ENCODE data around the gene CUL4B. TPM values are rescaled to one million over a fixed set of nuclear protein-coding genes. Genes with fewer than 3 reads are reported as not detected.

The CUL4B gene
- total and polyA plus RNA-seq, 4 donors, result 6.0 to 24.9 (median 12.7) TPM

DNA sequence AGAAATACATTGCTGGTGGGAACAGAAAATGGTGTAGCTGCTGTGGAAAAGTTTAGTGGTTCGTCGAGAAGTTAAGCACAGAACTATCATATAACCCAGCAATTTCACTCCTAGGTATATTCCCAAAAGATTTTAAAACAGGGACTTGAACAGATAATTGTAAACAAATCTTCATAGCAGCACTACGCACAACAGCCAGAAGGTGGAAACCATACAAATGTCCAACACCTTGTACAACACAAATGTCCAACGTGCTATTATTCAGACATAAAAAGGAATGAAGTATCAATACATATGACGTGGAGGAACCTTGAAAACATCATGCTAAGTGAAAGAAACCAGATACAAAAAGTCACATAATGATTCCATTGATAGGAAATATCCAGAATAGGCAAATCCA, 37.9 kb downstream of the CUL4B start:
- no peak overlapping the region for H3K9ac ChIP-seq (ENCODE audit: low read depth in 1 of 2, low read length in 2 of 2)
- no peak for DNase-seq (ENCODE audit: low spot score)
- no peaks in the 10 kb centered on the region for H3K4me1 ChIP-seq (ENCODE audit: control insufficient read depth in 4 of 4, insufficient read depth in 4 of 4, low read length in 3 of 4)
- no peaks in the 10 kb centered on the region for H3K9me3 ChIP-seq (ENCODE audit: control insufficient read depth in 4 of 4, low read length in 3 of 4)
- no peak overlapping the region for H3K27ac ChIP-seq (ENCODE audit: low read depth in 1 of 2, low read length in 2 of 2)
- H3K27me3 ChIP-seq (ENCODE audit: control insufficient read depth in 4 of 4, insufficient read depth in 4 of 4, low read length in 3 of 4), result no peaks in the 10 kb centered on the region
- WGBS, result 93% methylated on average over 5 of the region's 5 CpGs
- no peak overlapping the region for H3K4me3 ChIP-seq (ENCODE audit: low read depth in 1 of 3, low read length in 3 of 3)
- TF ChIP-seq EGR1 (IDR thresholded peaks at IDR 0.05; ENCODE audit: low read depth in 2 of 2) (no peak), TAF1 (conservative IDR thresholded peaks at IDR 0.05) (no peak), NR2F2 (IDR thresholded peaks at IDR 0.05) (no peak), RAD21 (IDR thresholded peaks at IDR 0.05) (no peak), FOXA2 (IDR thresholded peaks at IDR 0.05) (no peak), RXRA (IDR thresholded peaks at IDR 0.05) (no peak)
- TF ChIP-seq, protein P1, sequence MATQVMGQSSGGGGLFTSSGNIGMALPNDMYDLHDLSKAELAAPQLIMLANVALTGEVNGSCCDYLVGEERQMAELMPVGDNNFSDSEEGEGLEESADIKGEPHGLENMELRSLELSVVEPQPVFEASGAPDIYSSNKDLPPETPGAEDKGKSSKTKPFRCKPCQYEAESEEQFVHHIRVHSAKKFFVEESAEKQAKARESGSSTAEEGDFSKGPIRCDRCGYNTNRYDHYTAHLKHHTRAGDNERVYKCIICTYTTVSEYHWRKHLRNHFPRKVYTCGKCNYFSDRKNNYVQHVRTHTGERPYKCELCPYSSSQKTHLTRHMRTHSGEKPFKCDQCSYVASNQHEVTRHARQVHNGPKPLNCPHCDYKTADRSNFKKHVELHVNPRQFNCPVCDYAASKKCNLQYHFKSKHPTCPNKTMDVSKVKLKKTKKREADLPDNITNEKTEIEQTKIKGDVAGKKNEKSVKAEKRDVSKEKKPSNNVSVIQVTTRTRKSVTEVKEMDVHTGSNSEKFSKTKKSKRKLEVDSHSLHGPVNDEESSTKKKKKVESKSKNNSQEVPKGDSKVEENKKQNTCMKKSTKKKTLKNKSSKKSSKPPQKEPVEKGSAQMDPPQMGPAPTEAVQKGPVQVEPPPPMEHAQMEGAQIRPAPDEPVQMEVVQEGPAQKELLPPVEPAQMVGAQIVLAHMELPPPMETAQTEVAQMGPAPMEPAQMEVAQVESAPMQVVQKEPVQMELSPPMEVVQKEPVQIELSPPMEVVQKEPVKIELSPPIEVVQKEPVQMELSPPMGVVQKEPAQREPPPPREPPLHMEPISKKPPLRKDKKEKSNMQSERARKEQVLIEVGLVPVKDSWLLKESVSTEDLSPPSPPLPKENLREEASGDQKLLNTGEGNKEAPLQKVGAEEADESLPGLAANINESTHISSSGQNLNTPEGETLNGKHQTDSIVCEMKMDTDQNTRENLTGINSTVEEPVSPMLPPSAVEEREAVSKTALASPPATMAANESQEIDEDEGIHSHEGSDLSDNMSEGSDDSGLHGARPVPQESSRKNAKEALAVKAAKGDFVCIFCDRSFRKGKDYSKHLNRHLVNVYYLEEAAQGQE (IDR thresholded peaks at IDR 0.05), result no peak
- TF ChIP-seq, protein P2, sequence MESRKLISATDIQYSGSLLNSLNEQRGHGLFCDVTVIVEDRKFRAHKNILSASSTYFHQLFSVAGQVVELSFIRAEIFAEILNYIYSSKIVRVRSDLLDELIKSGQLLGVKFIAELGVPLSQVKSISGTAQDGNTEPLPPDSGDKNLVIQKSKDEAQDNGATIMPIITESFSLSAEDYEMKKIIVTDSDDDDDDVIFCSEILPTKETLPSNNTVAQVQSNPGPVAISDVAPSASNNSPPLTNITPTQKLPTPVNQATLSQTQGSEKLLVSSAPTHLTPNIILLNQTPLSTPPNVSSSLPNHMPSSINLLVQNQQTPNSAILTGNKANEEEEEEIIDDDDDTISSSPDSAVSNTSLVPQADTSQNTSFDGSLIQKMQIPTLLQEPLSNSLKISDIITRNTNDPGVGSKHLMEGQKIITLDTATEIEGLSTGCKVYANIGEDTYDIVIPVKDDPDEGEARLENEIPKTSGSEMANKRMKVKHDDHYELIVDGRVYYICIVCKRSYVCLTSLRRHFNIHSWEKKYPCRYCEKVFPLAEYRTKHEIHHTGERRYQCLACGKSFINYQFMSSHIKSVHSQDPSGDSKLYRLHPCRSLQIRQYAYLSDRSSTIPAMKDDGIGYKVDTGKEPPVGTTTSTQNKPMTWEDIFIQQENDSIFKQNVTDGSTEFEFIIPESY (IDR thresholded peaks at IDR 0.05), result no peak
- peaks cover 0 to 7% (median 3%) of the 10 kb centered on the region in 4 donors for H3K36me3 ChIP-seq (ENCODE audit: control insufficient read depth in 4 of 4, insufficient read depth in 3 of 4, low read depth in 1 of 4, low read length in 3 of 4)

DNA sequence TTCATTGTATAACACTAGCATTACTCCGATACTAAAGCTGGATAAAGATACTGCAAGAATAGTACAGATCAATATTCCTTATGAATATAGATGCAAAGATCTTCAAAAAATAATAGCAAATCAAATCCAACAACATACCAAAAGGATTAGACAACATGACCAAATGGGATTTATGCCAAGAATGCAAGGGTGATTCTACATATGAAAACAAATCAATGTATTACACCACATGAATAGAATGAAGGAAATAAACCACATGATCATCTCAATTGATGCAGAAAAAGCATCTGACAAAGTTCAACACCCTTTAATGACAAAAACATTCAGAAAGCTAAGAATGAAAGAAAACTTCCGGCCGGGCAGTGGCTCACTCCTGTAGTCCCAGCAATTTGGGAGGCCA, 42.8 kb downstream of the CUL4B start:
- peaks cover 0 to 11% (median 9%) of the 10 kb centered on the region in 4 donors for H3K4me1 ChIP-seq (ENCODE audit: control insufficient read depth in 4 of 4, insufficient read depth in 4 of 4, low read length in 3 of 4)
- H3K27me3 ChIP-seq (ENCODE audit: control insufficient read depth in 4 of 4, insufficient read depth in 4 of 4, low read length in 3 of 4), result no peaks in the 10 kb centered on the region
- DNase-seq (ENCODE audit: low spot score), result no peak
- peaks cover 0 to 4% (median 0%) of the 10 kb centered on the region in 4 donors for H3K36me3 ChIP-seq (ENCODE audit: control insufficient read depth in 4 of 4, insufficient read depth in 3 of 4, low read depth in 1 of 4, low read length in 3 of 4)
- TF ChIP-seq NR2F2 (IDR thresholded peaks at IDR 0.05) (no peak), FOXA2 (IDR thresholded peaks at IDR 0.05) (no peak), HNF4A (conservative IDR thresholded peaks at IDR 0.05) (no peak), JUND (IDR thresholded peaks at IDR 0.05) (no peak), RXRA (IDR thresholded peaks at IDR 0.05) (no peak), TAF1 (conservative IDR thresholded peaks at IDR 0.05) (no peak)
- TF ChIP-seq, protein P3, sequence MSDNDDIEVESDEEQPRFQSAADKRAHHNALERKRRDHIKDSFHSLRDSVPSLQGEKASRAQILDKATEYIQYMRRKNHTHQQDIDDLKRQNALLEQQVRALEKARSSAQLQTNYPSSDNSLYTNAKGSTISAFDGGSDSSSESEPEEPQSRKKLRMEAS (IDR thresholded peaks at IDR 0.05), result no peak
- TF ChIP-seq, protein P1 (IDR thresholded peaks at IDR 0.05), result no peak
- TF ChIP-seq, protein P2 (IDR thresholded peaks at IDR 0.05), result no peak
- TF ChIP-seq, protein P4, sequence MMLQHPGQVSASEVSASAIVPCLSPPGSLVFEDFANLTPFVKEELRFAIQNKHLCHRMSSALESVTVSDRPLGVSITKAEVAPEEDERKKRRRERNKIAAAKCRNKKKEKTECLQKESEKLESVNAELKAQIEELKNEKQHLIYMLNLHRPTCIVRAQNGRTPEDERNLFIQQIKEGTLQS (IDR thresholded peaks at IDR 0.05), result no peak
- TF ChIP-seq, protein P5, sequence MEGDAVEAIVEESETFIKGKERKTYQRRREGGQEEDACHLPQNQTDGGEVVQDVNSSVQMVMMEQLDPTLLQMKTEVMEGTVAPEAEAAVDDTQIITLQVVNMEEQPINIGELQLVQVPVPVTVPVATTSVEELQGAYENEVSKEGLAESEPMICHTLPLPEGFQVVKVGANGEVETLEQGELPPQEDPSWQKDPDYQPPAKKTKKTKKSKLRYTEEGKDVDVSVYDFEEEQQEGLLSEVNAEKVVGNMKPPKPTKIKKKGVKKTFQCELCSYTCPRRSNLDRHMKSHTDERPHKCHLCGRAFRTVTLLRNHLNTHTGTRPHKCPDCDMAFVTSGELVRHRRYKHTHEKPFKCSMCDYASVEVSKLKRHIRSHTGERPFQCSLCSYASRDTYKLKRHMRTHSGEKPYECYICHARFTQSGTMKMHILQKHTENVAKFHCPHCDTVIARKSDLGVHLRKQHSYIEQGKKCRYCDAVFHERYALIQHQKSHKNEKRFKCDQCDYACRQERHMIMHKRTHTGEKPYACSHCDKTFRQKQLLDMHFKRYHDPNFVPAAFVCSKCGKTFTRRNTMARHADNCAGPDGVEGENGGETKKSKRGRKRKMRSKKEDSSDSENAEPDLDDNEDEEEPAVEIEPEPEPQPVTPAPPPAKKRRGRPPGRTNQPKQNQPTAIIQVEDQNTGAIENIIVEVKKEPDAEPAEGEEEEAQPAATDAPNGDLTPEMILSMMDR (IDR thresholded peaks at IDR 0.05; ENCODE audit: low read depth, low read length, missing input control), result no peak
- no peak overlapping the region for H3K27ac ChIP-seq (ENCODE audit: low read depth in 1 of 2, low read length in 2 of 2)
- H3K9me3 ChIP-seq (ENCODE audit: control insufficient read depth in 4 of 4, low read length in 3 of 4), result no peaks in the 10 kb centered on the region
- WGBS, result 95% methylated on average over 3 of the region's 3 CpGs
- no peak overlapping the region for H3K9ac ChIP-seq (ENCODE audit: low read depth in 1 of 2, low read length in 2 of 2)
- H3K4me3 ChIP-seq (ENCODE audit: low read depth in 1 of 3, low read length in 3 of 3), result no peak overlapping the region

All from liver (tissue), 9 donors.